ENCODE results near the gene PRDM1.

The PRDM1 gene

DNA sequence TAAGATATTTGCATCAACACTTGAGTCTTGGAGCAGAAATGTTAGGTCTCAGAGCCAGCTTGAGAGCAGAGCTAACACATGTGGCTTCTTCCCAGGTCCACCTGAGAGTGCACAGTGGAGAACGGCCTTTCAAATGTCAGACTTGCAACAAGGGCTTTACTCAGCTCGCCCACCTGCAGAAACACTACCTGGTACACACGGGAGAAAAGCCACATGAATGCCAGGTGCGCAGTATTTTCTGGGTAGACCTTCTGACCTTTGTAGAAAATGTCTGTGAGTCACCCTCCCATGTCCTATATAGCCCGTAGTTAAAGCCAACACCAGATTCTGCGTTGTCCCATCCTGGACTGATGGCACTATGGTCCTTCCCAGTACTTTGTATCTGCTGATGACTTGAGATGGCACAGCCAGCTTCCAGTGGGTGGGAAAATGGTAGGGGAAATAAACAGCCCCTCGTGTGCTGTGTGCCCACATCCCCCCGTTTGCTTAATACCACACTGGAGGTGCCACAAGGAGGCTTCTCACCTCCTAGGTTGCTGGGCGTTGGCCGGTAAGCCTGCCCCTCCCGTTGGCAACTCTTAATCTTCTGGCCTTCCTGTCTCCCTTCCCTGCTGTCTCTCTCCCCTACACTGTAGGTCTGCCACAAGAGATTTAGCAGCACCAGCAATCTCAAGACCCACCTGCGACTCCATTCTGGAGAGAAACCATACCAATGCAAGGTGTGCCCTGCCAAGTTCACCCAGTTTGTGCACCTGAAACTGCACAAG lies 20.3 kb downstream of the PRDM1 start:
- no peak overlapping the region for H3K4me3 ChIP-seq
- DNase-seq (ENCODE audit: low spot score in 2 of 2), result no peak
- H3K27me3 ChIP-seq (ENCODE audit: low read depth), result no peaks in the 10 kb centered on the region
- H3K4me1 ChIP-seq, result no peaks in the 10 kb centered on the region
- H3K9me3 ChIP-seq, result no peaks in the 10 kb centered on the region
- in situ Hi-C loops (cut with MboI; ENCODE audit: low sequenced_read_pairs), result no loop called here
- H3K36me3 ChIP-seq (replicated peaks), result no peaks in the 10 kb centered on the region

- DNase-seq (ENCODE audit: low spot score in 2 of 2), result no peak
- H3K4me3 ChIP-seq, result no peak overlapping the region
- in situ Hi-C loops (cut with MboI; ENCODE audit: low sequenced_read_pairs), result no loop called here
- H3K27me3 ChIP-seq (ENCODE audit: low read depth), result no peaks in the 10 kb centered on the region
- no peaks in the 10 kb centered on the region for H3K4me1 ChIP-seq
- H3K36me3 ChIP-seq (replicated peaks), result no peaks in the 10 kb centered on the region
- no peaks in the 10 kb centered on the region for H3K9me3 ChIP-seq
These were observed 21.0 kb downstream of the PRDM1 start for GRCh38 chr6:106107043-106107613.

- in situ Hi-C loops (cut with MboI; ENCODE audit: low sequenced_read_pairs), result no loop called here
- no peak for DNase-seq (ENCODE audit: low spot score in 2 of 2)
- Histone ChIP-seq H3K4me1 (no peaks in the 10 kb centered on the region), H3K9me3 (no peaks in the 10 kb centered on the region), H3K4me3 (no peak overlapping the region), H3K36me3 (replicated peaks) (no peaks in the 10 kb centered on the region), H3K27me3 (ENCODE audit: low read depth) (no peaks in the 10 kb centered on the region)
These were observed 22.0 kb downstream of the PRDM1 start for GRCh38 chr6:106108129-106108528.

DNA sequence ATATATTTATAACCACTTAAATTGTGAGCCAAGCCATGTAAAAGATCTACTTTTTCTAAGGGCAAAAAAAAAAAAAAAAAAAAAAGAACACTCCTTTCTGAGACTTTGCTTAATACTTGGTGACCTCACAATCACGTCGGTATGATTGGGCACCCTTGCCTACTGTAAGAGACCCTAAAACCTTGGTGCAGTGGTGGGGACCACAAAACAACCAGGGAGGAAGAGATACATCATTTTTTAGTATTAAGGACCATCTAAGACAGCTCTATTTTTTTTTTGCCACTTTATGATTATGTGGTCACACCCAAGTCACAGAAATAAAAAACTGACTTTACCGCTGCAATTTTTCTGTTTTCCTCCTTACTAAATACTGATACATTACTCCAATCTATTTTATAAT lies 22.9 kb downstream of the PRDM1 start:
- in situ Hi-C loops (cut with MboI; ENCODE audit: low sequenced_read_pairs), result no loop called here
- Histone ChIP-seq H3K27me3 (ENCODE audit: low read depth) (no peaks in the 10 kb centered on the region), H3K36me3 (replicated peaks) (no peaks in the 10 kb centered on the region), H3K4me1 (no peaks in the 10 kb centered on the region), H3K4me3 (no peak overlapping the region), H3K9me3 (no peaks in the 10 kb centered on the region)
- no peak for DNase-seq (ENCODE audit: low spot score in 2 of 2)

DNA sequence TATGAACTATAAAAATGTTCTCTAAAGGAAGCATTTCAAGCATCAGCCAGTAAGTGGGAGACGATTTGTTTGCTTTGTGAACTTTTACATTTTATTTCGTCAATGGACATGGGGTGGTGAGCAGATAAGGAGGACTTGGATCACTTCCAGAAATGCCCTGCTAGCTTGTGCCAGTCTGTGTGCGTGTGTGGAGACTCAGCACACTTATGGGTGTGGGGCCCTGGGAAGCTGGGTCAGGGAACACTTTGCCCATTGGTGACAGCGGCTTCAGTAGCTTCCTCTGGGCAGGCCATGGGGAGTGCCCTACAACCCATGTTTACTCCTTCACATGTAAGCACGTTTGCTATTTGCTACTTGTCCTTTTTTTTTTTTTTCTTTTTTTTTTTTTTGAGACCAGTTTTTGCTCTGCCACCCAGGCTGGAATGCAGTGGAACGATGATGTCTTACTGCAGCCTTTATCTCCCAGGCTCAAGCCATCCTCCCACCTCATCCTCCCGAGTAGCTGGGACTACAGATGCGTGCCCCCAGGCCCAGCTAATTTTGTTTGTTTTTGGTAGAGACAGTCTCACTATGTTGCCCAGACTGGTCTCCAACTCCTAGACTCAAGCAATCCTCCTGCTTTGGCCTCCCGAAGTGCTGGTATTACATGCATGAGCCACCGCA lies 24.2 kb downstream of the PRDM1 start:
- H3K27me3 ChIP-seq (ENCODE audit: low read depth), result no peaks in the 10 kb centered on the region
- no peaks in the 10 kb centered on the region for H3K4me1 ChIP-seq
- in situ Hi-C loops (cut with MboI; ENCODE audit: low sequenced_read_pairs), result no loop called here
- no peak overlapping the region for H3K4me3 ChIP-seq
- H3K36me3 ChIP-seq (replicated peaks), result no peaks in the 10 kb centered on the region
- no peaks in the 10 kb centered on the region for H3K9me3 ChIP-seq
- DNase-seq (ENCODE audit: low spot score in 2 of 2), result no peak

DNA sequence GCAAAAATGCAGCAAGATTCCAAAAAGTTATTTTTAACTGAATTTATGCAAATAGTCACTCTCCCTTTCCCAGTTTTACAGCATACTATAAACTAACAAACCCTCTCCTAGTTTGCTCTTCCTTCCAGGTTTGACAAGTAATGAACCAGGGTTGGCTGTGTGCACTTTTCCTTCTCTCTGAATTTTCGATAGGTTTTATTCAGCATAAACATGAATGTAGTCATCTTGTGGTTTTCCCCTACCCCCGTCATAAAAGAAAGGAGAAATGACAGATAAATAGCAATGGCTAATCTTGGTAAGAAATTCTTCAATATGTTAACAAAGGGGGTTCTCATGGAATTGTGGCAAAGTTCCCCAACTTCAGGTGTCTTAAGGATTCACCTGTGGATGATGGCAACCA lies 26.3 kb downstream of the PRDM1 start:
- Histone ChIP-seq H3K4me3 (no peak overlapping the region), H3K9me3 (no peaks in the 10 kb centered on the region), H3K27me3 (ENCODE audit: low read depth) (no peaks in the 10 kb centered on the region), H3K4me1 (no peaks in the 10 kb centered on the region), H3K36me3 (replicated peaks) (no peaks in the 10 kb centered on the region)
- DNase-seq (ENCODE audit: low spot score in 2 of 2), result no peak
- in situ Hi-C loops (cut with MboI; ENCODE audit: low sequenced_read_pairs), result no loop called here

DNA sequence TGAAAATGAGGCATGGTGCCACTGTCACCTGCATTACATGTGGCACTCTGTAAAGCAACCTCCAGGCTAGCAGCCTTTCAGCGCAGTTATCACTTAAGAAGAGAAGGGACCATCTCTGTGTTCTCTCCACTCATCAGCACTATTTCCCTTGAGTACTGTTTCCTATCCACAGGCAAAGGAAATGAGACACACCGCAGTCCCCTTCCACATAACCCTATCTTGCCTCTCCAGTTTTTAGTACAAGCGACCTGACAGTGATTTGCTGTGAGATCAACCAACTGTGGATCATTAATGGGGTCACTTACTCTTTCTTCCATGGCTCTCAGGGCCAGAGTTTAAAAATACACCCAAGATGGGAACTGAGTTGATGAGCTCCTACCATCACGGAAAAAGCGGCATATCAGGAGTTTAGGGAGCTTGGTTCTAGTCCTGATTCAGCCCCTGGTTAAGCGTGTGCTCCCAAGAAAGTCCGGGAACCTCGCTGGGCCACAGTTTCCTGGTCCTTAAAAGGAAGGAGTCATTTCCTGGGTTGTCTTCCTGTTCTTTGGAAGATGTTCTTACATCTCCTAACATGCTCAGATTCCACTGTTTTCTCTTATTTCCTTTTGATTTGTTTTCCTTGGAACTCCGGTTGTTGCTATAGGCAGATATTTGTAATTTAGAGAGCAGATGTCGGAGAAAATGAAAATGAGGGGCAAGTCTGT lies 27.3 kb downstream of the PRDM1 start:
- H3K36me3 ChIP-seq (replicated peaks), result no peaks in the 10 kb centered on the region
- DNase-seq (ENCODE audit: low spot score in 2 of 2), result no peak

GRCh38 chr6:106114492-106114891 lies 28.4 kb downstream of the PRDM1 start:
- H3K9me3 ChIP-seq, result no peaks in the 10 kb centered on the region
- in situ Hi-C loops (cut with MboI; ENCODE audit: low sequenced_read_pairs), result no loop called here

More for the DNA sequence above, 27.3 kb downstream of the PRDM1 start:
- H3K4me3 ChIP-seq, result no peak overlapping the region
- in situ Hi-C loops (cut with MboI; ENCODE audit: low sequenced_read_pairs), result no loop called here
- no peaks in the 10 kb centered on the region for H3K27me3 ChIP-seq (ENCODE audit: low read depth)
- no peaks in the 10 kb centered on the region for H3K9me3 ChIP-seq
- H3K4me1 ChIP-seq, result no peaks in the 10 kb centered on the region

DNA sequence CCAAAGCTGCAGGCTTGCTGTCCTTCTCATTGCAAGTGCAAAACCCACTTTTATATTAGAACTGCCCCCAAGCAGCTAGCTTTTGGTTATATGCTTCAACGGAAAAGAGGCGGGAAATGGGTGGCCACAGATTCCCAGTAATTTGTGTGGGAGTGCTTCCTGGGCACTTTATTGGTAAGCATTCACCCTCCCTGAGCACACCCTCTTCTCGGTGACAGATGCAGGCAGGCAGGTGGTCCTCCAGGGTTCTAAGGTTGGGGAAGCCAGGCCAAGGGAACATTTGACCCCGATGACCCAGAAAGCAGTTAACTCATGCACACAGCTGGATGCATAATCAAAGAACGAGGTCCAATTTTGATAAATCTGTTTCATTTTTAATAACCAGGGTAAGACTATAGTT lies 29.1 kb downstream of the PRDM1 start:
- Histone ChIP-seq H3K36me3 (replicated peaks) (no peaks in the 10 kb centered on the region), H3K4me3 (no peak overlapping the region), H3K4me1 (no peaks in the 10 kb centered on the region), H3K27me3 (ENCODE audit: low read depth) (no peaks in the 10 kb centered on the region), H3K9me3 (no peaks in the 10 kb centered on the region)
- DNase-seq (ENCODE audit: low spot score in 2 of 2), result no peak
- in situ Hi-C loops (cut with MboI; ENCODE audit: low sequenced_read_pairs), result no loop called here

More at GRCh38 chr6:106114492-106114891, 28.4 kb downstream of the PRDM1 start:
- no peaks in the 10 kb centered on the region for H3K27me3 ChIP-seq (ENCODE audit: low read depth)
- no peak overlapping the region for H3K4me3 ChIP-seq
- no peaks in the 10 kb centered on the region for H3K4me1 ChIP-seq
- DNase-seq (ENCODE audit: low spot score in 2 of 2), result no peak
- H3K36me3 ChIP-seq (replicated peaks), result no peaks in the 10 kb centered on the region

GRCh38 chr6:106116125-106116832 lies 30.1 kb downstream of the PRDM1 start:
- no peaks in the 10 kb centered on the region for H3K36me3 ChIP-seq (replicated peaks)
- in situ Hi-C loops (cut with MboI; ENCODE audit: low sequenced_read_pairs), result no loop called here
- H3K4me1 ChIP-seq, result no peaks in the 10 kb centered on the region
- no peaks in the 10 kb centered on the region for H3K27me3 ChIP-seq (ENCODE audit: low read depth)
- no peak for DNase-seq (ENCODE audit: low spot score in 2 of 2)
- no peak overlapping the region for H3K4me3 ChIP-seq
- no peaks in the 10 kb centered on the region for H3K9me3 ChIP-seq

GRCh38 chr6:106117579-106117978 lies 31.4 kb downstream of the PRDM1 start:
- no peaks in the 10 kb centered on the region for H3K36me3 ChIP-seq (replicated peaks)
- H3K9me3 ChIP-seq, result no peaks in the 10 kb centered on the region
- DNase-seq (ENCODE audit: low spot score in 2 of 2), result no peak
- no peak overlapping the region for H3K4me3 ChIP-seq
- H3K27me3 ChIP-seq (ENCODE audit: low read depth), result no peaks in the 10 kb centered on the region
- H3K4me1 ChIP-seq, result no peaks in the 10 kb centered on the region
- in situ Hi-C loops (cut with MboI; ENCODE audit: low sequenced_read_pairs), result no loop called here

- Histone ChIP-seq H3K9me3 (no peaks in the 10 kb centered on the region), H3K36me3 (replicated peaks) (no peaks in the 10 kb centered on the region), H3K4me3 (no peak overlapping the region), H3K27me3 (ENCODE audit: low read depth) (no peaks in the 10 kb centered on the region), H3K4me1 (no peaks in the 10 kb centered on the region)
- in situ Hi-C loops (cut with MboI; ENCODE audit: low sequenced_read_pairs), result no loop called here
- DNase-seq (ENCODE audit: low spot score in 2 of 2), result no peak
These were observed 32.8 kb downstream of the PRDM1 start for GRCh38 chr6:106118835-106119431.

DNA sequence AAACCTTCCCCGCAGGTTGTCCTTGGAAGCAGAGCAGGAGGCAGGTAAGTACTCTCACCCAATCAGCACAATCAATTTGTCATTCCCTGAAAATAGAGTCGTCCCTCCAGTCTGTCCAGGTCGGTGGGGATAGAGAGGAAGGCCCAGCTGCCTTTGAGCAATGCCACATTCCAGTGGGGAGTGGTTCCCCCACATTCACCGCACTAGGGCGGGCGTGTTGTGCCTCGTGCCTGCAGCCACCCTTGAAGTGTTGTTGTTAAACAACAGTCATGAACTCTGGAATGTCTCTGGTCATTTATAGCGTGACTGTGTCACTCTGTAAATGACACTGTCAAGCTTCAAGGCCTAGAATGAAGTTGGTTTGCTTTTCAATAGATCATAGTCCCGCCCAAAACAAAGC lies 33.4 kb downstream of the PRDM1 start:
- no peaks in the 10 kb centered on the region for H3K4me1 ChIP-seq
- in situ Hi-C loops (cut with MboI; ENCODE audit: low sequenced_read_pairs), result no loop called here
- peak in 1 of 2 experiments; percentile 21 for DNase-seq (ENCODE audit: low spot score in 2 of 2)
- H3K27me3 ChIP-seq (ENCODE audit: low read depth), result no peaks in the 10 kb centered on the region
- H3K36me3 ChIP-seq (replicated peaks), result no peaks in the 10 kb centered on the region
- no peak overlapping the region for H3K4me3 ChIP-seq
- H3K9me3 ChIP-seq, result no peaks in the 10 kb centered on the region

Measured in HAP-1 (cell line).